Osteoblast (primary cell): Measurements from ENCODE around the gene TPCN1. TPM values are rescaled to one million over a fixed set of nuclear protein-coding genes. Genes with fewer than 3 reads are reported as not detected.

Experiments
- DNase-seq: peaks from one replicate; pipeline ENCODE4 v3.0.0; 2011; ENCODE audit warnings: low spot score, mixed read lengths; ENCODE audit not compliant: insufficient read length; ENCODE audit errors: missing footprints
- H2AFZ ChIP-seq: 2 replicates; pipeline ENCODE4 v1.6.0; 2011; ENCODE audit warnings: mild to moderate bottlenecking, low read length
- H3K27ac ChIP-seq: 2 replicates; pipeline ENCODE4 v1.5.1; 2011; ENCODE audit warnings: mild to moderate bottlenecking, low read depth, low read length, moderate library complexity
- H3K27me3 ChIP-seq: 2 replicates; pipeline ENCODE4 v1.6.0; 2012; ENCODE audit warnings: mild to moderate bottlenecking, control low read depth, inconsistent platforms, low read length, moderate library complexity; ENCODE audit not compliant: insufficient read depth
- H3K36me3 ChIP-seq: 2 replicates; pipeline ENCODE4 v1.5.1; 2011; ENCODE audit warnings: mild to moderate bottlenecking, low read length, control low read depth, moderate library complexity; ENCODE audit not compliant: insufficient read depth
- H3K4me1 ChIP-seq: 2 replicates; pipeline ENCODE4 v1.5.1; 2011; ENCODE audit warnings: mild to moderate bottlenecking, low read length, control low read depth, moderate library complexity; ENCODE audit not compliant: insufficient read depth
- H3K4me2 ChIP-seq: 2 replicates; pipeline ENCODE4 v1.6.0; 2011; ENCODE audit warnings: mild to moderate bottlenecking, low read length; ENCODE audit not compliant: insufficient read depth
- H3K4me3 ChIP-seq: fragments of 200-600 bp; sonication (generic); 3 replicates; pipeline ENCODE4 v1.5.1; 2012; ENCODE audit warnings: mild to moderate bottlenecking, low read length, inconsistent platforms; ENCODE audit not compliant: insufficient read depth
- H3K79me2 ChIP-seq: 2 replicates; pipeline ENCODE4 v1.6.0; 2012; ENCODE audit warnings: mild to moderate bottlenecking, low read length, control low read depth, inconsistent platforms; ENCODE audit not compliant: insufficient read depth
- H3K9me3 ChIP-seq: 2 replicates; pipeline ENCODE4 v1.5.1; 2011; ENCODE audit warnings: low read depth, low read length, control low read depth
- H4K20me1 ChIP-seq: 2 replicates; pipeline ENCODE4 v1.6.0; 2012; ENCODE audit warnings: mild to moderate bottlenecking, low read length, control low read depth; ENCODE audit not compliant: insufficient read depth
- total RNA-seq: library from RNA; depleted of rRNA; stranded (reverse); fragments of >200 nt; gene quantifications from 2 replicates; pipeline ENCODE4 v1.2.3, GENCODE V29; 2012
- TF ChIP-seq, protein P1 (sequence below): IDR thresholded peaks from 2 replicates; pipeline ENCODE4 v1.5.1; 2011; ENCODE audit warnings: mild to moderate bottlenecking, low read depth, low read length, moderate library complexity; ENCODE audit errors: extremely low read depth

The TPCN1 gene
- total RNA-seq, 1 donor, result 25.7 TPM

DNA sequence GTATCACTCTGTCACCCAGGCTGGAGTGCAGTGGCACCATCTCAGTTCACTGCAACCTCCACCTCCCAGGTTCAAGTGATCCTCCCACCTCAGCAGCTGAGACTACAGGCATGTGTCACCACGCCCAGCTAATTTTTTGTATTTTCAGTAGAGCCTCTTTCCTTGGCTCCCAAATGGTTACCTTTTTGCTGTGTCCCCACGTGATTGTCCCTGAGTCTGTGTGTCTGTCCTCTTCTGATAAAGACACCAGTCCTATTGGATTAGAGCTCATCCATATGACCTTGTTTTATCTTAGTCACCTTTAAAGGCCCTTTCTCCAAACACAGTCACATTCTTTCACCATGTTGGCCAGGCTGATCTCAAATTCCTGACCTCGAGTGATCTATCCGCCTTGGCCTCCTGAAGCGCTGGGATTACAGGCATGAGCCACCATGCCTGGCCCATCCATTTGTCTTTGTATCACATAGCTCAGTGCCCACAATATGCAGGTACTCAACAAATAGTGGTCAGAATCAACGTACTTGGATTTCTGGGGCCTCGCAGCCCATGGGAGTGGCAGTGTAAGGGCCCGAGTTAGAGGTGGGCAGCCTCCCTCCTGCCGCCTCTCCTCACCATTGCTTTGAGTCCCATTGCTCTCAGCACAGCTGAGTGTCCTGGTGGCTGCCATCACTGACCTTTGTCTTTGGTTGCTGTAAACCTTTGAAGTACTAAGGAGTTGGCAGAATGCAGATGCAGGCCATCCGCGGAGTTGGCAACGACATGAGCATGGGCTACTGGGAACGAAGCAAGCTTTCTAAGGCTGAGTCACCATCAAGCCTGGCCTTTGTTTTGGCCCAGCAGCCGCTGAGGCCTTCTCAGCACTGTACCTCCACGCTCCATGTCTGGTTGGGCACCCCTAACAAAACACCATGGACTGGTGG is 9.3 kb downstream of the TPCN1 start:
- Histone ChIP-seq H3K4me1 (peaks cover 5% of the 10 kb centered on the region), H3K9me3 (no peaks in the 10 kb centered on the region), H3K27me3 (no peaks in the 10 kb centered on the region), H3K27ac (no peak overlapping the region), H3K4me2 (no peak overlapping the region), H2AFZ (no peak overlapping the region), H3K79me2 (no peaks in the 10 kb centered on the region), H3K36me3 (peaks cover 65% of the 10 kb centered on the region), H4K20me1 (no peaks in the 10 kb centered on the region), H3K4me3 (no peak overlapping the region)
- TF ChIP-seq, protein P1, sequence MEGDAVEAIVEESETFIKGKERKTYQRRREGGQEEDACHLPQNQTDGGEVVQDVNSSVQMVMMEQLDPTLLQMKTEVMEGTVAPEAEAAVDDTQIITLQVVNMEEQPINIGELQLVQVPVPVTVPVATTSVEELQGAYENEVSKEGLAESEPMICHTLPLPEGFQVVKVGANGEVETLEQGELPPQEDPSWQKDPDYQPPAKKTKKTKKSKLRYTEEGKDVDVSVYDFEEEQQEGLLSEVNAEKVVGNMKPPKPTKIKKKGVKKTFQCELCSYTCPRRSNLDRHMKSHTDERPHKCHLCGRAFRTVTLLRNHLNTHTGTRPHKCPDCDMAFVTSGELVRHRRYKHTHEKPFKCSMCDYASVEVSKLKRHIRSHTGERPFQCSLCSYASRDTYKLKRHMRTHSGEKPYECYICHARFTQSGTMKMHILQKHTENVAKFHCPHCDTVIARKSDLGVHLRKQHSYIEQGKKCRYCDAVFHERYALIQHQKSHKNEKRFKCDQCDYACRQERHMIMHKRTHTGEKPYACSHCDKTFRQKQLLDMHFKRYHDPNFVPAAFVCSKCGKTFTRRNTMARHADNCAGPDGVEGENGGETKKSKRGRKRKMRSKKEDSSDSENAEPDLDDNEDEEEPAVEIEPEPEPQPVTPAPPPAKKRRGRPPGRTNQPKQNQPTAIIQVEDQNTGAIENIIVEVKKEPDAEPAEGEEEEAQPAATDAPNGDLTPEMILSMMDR, result no peak
- DNase-seq, result no peak

DNA sequence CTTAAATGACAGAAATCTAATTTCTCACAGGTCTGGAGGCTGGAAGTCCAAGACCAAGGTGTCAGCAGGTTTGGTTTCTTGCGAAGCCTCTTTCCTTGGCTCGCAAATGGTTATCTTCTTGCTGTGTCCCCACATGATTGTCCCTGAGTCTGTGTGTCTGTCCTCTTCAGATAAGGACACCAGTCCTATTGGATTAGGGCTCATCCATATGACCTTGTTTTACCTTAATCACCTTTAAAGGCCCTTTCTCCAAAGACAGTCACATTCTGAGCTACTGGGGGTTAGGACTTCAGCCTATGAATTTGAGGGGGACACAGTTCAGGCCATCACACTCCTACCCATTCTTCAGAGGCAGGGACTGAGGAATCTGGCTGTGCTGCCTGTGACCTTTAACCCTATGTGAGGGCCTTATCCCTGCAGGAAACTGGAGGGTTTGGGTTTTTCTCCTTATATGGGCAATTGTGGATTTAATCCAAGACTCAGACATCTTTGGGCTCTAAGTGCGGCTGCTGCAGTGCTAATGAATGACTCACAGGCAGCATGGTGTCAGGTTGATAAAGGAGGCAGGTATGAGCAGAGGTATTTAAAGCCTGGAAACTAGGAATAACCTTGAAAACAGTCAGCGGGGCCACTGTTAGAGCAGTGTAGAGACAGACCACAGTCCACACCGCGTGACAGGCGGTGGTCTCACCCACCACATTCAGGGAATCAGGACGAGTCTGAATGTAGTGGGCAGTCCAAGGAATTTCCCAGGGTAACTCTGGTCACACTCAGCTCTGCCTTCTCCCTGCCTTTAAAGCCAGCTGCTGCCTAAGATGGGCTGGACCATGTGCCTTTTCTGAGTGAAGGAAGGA is 10.2 kb downstream of the TPCN1 start:
- Histone ChIP-seq H3K36me3 (peaks cover 65% of the 10 kb centered on the region), H3K27ac (no peak overlapping the region), H2AFZ (no peak overlapping the region), H3K27me3 (no peaks in the 10 kb centered on the region), H3K9me3 (no peaks in the 10 kb centered on the region), H3K79me2 (no peaks in the 10 kb centered on the region), H3K4me2 (no peak overlapping the region), H3K4me3 (no peak overlapping the region), H3K4me1 (peaks cover 5% of the 10 kb centered on the region), H4K20me1 (no peaks in the 10 kb centered on the region)
- TF ChIP-seq, protein P1, result no peak
- no peak for DNase-seq

DNA sequence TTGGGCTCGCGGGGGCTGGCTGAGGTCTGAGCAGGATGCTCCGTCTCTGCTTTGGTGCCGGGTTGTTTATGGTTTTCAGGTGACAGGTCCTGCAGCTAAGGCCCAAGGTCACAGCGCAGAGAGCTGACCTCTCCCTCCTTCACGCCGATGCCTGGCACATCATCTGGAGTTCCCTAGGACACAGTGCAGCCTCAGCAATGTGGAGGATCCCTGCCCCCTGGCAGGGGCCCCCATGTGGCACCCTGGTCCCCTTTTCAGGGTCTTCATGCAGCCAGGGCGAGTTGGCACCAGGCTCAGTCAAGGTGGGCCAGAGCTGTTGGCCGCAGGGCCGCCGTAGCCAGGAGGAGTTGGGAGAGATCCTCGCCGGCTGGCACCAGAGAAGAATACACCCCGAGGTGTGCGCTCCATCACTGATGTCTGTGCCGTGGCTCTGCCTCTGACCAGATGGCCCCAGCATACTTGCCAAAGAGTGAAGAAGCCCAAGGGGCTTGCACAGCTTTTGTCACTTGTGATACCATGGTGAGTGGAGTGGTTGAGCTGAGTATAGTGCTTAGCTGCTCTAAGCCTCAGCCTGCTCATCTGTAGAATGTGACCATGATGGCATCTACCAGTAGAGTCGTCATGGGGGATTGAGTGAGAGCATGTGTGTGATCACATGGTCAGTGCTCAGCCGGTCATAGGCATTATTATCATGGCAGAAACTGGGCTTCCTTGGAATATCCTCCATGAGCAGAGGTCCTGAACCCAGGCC is 11.0 kb downstream of the TPCN1 start:
- no peak for DNase-seq
- Histone ChIP-seq H3K4me3 (no peak overlapping the region), H3K79me2 (no peaks in the 10 kb centered on the region), H3K36me3 (peaks cover 58% of the 10 kb centered on the region), H3K4me2 (no peak overlapping the region), H3K27me3 (no peaks in the 10 kb centered on the region), H3K27ac (peak overlapping the region; percentile 50), H2AFZ (no peak overlapping the region), H3K4me1 (peaks cover 5% of the 10 kb centered on the region), H3K9me3 (no peaks in the 10 kb centered on the region), H4K20me1 (no peaks in the 10 kb centered on the region)
- TF ChIP-seq, protein P1, result no peak
